COLO829 (cell line): ENCODE measurements around the gene GFOD2.
"Not testable (repeated sequence)": the region's sequence is repeated elsewhere in the genome, so short reads cannot be mapped to it uniquely, and the experiment has no call there.

Experiments
- DNase-seq: peaks from one replicate; pipeline ENCODE4 v3.0.0; 2012; ENCODE audit warnings: low spot score

GFOD2 gene, protein sequence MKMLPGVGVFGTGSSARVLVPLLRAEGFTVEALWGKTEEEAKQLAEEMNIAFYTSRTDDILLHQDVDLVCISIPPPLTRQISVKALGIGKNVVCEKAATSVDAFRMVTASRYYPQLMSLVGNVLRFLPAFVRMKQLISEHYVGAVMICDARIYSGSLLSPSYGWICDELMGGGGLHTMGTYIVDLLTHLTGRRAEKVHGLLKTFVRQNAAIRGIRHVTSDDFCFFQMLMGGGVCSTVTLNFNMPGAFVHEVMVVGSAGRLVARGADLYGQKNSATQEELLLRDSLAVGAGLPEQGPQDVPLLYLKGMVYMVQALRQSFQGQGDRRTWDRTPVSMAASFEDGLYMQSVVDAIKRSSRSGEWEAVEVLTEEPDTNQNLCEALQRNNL

DNA sequence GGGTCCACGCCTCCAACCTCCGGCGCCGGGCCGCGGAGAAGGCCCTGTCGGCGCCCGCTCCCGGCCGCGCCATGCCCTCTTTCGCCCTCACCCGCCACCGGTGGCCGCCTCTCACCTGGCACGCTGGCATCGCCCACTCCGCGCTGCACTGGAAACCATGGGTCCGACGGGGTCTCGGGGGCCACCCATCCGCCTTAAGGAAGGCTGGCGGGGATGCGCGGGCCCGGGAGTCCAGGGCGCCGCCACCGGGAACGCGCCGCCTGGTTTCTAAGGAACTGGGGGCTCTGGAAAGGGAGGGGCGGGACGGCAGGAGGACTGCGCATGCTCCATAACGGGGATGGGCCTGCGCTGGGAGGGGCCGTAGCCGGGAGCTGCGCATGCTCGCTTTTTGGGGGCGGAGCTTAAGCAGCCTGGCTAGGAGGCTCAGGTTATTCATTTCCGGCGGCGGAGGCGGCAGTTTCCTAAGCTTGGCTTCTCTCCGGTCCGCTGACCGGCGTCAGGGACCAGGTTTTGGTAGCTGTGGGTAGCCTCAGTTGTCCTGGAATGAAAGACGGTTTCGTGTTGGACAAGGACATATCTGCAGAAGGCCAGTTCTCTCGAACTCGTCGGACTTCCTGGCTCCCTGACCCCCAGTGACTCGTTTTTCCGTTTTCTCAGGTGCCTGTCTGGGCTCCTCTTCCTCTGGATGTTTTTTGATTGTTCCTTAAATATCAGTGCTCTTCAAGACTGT is at the start of gene GFOD2:
TSS of gene GFOD2 (minus strand) at position 269 of the 730 bp plus-strand sequence. CDS start 33,601 bp downstream, outside the sequence.
- peak; percentile 100 for DNase-seq

DNA sequence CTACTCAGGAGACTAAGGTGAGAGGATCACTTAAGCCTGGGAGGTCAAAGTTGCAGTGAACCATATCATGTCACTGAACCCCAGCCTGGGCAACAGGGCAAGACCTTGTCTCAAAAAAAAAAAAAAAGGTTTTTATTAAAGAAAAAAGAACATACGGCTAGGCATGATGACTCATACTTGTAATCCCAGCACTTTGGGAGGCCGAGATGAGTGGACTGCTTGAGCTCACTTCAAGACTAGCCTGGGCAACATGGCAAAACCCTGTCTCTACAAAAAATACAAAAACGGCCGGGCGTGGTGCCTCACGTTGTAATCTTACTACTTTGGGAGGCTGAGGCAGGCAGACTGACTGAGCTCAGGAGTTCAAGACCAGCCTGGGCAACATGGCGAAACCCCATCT is 48.8 kb upstream of the GFOD2 start:
- no peak for DNase-seq

DNA sequence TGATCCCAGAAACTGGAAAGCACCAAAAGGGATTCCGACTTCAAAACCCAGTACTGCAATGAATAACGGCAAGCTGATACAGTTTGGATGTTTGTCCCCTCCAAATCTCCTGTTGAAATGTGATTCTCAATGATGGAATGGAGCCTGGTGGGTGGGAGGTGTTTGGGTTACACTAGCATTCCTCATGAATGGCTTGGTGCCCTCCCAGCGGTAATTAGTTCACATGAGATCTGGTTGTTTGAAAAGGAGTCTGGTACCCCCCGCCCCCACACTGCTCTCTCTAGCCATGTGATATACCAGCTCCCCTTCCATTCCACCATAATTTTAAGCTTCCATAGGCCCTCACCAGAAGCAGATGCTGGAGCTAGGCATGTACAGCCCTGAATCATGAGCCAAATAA is 47.2 kb upstream of the GFOD2 start:
- DNase-seq: no peak

DNA sequence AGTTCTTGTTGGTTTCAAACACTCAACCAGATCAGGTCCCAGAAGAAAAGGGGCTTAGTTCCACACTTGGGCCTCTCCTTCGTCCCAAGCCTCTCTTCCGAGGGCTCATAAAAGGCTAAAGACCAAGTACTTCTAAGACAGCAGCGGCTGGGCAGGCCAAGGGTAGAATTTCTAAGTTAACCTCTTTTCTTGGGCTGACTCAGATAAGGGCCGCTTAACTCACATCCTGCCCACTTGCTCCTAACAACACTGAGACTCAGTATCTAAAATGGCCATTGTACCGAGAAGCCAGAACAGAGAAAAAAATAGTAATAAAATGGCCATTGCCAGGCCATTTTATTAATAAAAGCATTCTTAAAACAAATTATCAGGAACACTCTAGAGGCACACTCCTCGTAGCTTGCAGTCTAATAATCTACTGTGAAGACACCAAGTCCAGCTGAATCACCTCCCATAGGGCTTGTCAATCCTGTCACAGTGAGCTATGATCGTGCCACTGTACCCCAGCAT is 45.1 kb upstream of the GFOD2 start:
- DNase-seq: no peak

DNA sequence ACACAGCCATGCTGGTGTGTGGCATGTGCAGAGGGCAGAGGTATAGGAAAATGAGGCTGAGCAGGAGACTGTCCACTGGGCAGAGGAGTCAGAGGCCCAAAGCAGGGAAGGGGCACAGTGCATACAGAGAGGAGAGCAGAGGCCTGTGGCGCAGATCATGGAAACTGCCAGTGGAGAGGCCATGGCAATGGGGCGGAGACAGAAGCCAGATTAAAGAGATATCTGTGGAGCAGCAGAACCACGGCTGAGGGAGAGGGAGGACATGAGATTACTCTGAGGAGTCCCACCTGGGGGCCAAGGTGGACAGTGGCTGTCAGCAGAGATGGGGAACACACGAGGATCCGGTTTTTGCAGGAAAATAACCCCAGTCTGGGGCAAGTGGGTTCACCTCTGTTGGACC is 44.0 kb upstream of the GFOD2 start:
- no peak for DNase-seq

DNA sequence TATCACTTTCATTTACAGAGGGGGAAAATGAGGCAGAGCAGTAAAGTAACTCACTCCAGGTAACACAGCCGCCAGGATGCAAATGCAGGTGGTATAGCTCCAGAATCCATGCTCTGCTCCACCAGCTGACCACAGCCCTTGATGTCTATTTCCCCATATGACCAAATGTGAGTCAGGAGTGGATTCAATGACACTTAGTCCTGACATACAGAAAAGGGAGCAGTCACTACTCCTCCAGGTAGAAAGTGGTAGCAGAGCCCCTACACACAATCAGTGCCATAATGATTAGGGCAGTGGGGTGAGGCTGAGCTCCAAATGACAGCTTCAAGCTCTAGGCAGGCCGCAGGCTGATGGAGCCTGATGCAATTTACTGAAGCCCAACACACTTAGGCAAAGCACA is 43.3 kb upstream of the GFOD2 start:
- no peak for DNase-seq

DNA sequence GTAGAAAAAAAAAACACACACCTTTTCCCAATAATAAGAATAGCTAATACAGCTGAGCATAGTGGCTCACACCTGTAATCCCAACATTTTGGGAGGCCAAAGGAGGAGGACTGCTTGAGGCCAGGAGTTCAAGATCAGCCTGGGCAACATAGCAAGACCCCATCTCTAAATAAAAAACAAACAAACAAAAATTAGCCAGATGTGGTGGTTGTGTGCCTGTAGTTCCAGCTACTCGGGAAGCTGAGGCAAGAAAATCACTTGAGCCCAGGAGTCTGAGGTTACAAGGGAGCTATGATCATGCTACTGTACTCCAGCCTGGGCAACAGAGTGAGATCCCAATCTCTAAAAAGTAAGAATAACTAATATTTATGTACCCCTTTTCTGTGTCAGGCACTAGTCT is 42.8 kb upstream of the GFOD2 start:
- DNase-seq: no peak

DNA sequence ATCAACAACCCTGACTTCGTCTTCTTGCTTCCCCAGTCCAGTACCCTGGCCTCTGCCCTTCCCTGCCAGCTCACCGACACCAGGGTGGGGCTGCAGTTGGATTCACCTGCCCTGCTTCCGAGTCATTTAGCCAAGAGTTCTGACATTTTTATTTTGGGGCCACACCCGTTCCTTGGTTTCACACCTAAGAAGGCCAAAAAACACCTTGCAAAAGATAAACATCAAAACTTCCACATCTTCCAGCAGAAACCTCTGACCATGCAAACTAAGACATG is 41.8 kb upstream of the GFOD2 start:
- DNase-seq: no peak

DNA sequence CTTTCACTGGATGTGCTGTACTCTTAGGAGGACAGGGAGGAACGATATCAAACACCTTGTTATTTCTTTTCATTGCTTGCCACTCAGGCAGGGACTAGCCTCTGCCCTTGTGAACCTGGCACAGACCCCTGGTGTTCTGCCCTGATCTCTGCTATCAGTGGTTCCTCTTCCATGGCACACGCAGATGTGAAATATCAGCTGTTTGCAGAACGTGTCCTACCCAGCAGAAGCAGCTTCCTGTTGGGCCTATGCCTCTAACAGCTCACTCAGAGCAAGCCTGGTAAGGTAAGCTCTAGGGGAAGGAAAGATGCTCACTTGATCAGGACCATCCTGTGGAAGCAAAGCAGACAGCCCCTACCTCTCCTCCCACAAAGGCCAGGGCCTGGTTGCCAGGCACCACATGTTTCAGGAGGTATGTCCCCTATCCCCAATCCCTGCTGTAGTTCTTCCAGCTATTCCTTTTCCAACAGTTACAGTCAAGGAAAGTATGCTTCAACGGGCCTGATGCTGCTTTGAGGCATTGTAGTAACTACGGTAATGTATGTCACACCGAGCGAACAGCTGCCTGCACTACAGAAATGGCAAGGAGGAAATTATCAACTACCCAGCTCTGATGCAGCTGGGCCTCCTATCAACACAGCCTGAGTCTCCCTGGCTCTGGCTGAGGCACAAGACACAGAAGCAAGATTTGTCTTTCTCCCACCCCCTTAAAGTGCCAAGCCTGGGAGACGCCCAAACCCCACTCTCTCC is 41.3 kb upstream of the GFOD2 start:
- no peak for DNase-seq

DNA sequence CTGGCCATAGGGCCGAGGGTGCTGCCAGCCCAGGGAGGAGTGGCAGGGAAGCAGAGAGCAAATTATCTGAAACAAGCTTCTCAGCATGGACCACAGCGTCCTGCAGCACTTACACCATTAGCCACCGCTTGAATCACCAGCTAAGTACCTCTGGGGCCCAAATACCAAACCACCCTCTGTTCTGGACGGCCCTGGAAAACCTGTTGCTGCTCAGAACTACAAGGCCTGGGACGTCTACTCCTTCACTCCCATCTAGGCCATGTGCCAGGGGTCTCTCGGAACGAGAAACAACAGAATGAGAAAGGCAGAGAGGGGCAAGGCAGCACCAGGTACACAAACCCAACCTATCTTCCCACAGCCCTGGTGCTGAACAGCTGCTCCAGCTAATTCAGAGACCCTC is 39.9 kb upstream of the GFOD2 start:
- DNase-seq: no peak

DNA sequence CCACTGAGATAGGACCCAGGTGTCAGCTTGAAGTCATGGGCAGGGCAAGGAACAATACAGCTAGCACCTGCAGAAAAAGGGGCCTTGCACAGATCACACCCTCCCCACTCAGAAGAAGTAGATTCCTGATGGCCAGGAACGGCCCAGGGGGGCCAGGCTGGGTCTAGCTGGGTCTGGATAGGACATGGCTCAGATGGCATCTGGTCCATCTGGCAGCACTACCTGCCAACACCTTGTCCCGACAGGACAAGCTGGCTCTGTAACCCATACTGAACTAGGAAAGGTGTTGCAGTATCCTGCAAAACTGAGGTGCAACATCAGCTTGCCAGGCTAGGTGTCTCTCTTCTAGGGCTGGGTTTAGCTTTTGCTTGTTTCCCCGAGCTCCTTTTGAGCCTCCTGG is 38.9 kb upstream of the GFOD2 start:
- no peak for DNase-seq

DNA sequence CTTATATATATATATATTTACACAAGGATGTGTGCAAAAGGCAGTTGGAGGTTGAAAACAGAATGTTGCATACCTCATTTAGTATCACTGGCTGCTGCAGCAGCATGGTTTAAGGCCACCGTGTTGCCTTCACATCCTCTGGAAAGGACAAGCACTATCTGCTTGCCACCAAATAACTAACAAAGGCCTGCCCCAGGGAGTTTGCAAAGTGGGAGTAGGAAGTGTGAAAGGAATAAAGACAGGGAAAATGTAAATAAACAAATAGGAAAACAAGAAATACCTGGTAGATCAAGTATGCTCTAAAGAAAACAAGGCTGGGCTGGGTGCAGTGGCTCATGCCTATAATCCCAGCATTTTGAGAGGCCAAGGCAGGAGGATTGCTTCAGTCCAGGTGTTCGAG is 33.5 kb upstream of the GFOD2 start:
- no peak for DNase-seq

DNA sequence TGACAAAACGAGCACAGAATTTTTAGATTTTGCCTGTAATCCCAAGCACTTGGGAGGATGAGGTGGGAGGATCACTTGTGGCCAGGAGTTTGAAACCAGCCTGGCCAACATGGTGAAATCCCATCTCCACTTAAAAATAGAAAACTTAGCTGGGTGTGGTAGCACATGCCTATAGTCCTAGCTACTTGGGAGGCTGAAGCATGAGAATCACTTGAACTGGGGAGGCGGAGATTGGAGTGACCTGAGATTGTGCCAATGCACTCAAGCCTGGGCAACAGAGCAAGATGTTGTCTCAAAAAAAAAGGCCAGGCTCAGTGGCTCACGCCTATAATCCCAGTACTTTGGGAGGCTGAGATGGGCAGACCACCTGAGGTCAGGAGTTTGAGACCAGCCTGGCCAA is 32.2 kb upstream of the GFOD2 start:
- DNase-seq: not testable (repeated sequence)

DNA sequence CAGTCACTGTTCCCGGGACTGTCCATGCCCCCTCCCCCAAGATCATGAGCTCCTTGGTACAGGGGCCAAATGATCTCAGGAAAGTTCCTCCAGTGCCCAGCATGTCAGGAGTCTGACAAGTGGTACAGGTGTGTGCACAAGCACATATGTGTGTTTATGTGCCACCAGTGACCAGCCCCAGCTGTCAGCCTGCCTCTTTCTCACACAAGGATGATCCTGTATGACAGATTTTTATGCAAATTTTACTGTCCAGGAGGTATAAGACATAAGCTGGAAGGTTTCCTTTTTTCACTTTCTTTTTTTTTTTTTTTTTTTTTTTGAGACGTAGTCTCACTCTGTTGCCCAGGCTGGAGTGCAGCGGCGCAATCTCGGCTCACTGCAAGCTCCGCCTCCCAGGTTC is 31.4 kb upstream of the GFOD2 start:
- DNase-seq: no peak

DNA sequence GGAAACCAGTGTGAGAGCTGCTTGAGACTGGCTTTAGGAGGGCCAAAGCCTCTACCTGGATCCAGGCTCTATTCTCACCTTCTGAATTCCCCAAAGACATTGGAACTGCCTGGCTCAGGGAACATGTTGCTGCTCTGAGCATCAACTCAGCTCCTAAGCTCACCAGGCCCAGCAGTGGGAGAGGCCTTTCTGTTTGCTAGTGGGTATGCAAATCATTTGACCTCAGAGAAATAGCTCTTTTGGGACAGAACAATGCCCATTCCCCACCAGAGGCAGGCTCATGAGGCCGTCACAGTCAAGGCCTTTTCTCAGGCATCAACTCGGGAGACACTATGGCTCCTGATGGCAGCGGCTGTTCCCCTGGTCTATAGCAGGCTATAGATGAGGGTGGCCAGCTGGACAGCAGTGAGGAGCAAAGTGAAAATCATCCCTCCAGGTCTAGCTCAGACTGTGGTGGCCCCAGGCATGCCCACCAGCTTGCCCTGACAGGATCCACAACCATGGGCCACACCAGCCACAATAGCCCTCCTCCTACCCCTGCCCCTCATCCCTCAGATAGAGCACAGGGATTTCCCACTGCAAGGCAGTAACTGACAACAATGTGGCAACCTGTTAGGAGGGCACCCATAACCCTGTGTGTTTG is 30.4 kb upstream of the GFOD2 start:
- DNase-seq: no peak

DNA sequence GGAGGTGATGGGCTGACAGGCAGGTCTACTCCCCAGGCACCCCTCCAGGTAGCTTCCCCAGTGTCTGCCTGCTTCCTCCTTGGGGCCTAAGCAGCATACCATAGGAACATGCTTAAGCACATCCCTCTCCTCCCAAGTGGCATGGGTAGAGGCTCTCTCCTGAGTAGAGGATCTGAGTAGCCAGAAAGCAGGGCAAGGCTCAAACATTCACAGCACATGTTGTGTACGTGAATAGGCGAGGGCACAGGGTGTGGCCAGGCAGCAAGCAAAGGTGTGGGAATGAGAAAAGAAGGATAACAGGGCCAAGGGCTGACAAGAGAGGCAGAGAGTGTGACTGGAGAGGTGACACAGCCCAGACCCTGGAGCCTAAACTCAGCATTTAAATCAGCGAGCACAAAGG is 29.7 kb upstream of the GFOD2 start:
- DNase-seq: no peak

DNA sequence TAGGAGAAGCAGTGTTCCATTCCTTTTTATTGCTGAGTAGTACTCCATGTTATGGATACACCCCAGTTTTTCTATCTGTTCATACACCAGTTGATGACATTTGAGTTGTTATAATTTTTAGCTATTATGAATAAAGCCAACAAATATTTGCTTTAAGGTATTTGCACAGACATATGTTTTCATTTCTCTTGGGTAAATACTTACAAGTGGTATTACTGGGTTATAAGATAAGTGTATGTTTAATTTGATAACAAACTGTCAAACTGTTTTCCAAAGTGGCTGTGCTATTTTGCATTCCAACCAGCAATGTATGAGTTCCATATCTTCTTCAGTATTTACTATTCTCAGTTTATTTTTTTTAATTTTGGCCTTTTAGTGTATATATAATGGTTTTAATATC is 27.7 kb upstream of the GFOD2 start:
- no peak for DNase-seq

DNA sequence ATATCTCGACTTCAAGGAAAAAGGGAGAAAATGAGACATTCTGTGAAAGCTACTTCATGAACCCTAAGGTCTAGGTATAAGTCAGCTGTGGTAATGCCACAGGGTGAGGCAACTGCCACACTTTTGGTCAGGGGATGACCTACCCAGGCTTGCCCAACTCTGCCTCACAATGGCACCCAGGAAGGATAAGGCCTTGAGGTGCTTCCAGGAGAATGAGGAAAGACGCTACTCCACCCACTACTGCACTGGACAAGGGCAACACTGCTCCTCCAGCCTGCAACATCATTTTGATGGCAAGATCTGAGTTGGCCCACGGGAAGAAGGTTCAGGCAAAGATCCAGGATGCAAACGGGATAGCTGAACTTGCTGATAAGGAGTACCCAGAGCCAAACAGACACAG is 22.0 kb upstream of the GFOD2 start:
- DNase-seq: no peak

DNA sequence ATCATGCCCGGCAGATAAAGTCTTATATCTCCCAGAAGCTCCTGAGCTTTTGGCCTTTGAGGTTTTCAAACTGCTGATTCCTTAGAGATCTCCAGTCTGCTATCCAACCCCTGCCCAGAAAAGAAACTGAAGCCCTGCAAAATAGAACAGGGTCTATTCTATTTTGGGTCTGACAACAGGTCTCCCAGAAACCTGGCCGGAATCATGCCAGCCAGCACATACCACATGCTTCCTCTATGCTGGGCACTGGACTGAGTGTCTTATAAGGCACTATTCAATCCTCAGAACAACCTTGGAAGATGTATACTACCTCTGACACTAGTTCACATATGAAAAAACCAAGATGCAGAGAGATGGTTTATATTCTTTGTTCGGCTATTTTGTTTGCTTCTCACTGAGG is 21.3 kb upstream of the GFOD2 start:
- DNase-seq: no peak

DNA sequence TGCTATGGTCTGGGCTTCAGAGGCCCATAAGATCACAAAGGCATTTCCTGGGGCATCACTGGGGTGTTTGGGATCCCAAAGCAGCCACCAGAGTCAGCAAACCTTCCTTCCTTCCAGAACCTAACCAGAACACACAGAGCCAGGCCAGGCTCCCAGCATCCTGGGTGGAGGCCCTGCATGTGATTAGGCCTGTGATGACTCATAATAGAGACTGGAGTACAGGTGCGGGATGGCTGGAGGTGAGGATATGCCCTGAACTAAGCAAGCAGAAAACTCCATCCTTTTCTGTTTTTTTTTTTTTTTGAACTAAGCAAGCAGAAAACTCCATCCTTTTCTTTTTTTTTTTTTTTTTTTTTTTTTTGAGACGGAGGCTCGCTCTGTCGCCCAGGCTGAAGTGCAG is 17.7 kb upstream of the GFOD2 start:
- no peak for DNase-seq

DNA sequence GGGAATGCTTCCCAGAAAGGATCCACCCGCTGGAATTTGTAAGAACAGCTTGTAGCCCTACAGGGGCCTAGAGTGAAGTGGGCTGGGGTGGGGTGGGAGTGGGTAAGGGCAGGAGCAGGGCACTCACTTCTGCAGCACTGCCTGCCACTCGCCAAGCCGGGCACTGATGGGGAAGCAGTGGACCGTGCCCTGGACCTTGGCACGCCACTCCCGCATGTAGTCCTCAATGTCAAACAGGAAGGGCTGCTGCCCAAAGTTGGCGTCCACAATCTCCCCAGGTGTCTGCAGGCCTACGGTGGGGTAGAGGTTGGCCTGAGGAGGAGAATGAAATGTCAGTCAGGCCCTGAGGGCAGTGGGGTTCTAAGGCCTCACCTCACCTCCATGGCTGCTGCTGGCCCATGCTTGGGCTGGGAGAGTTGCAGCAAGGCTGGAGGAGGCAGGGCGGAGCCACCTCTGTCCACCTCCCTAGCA is 15.7 kb upstream of the GFOD2 start:
- no peak for DNase-seq

DNA sequence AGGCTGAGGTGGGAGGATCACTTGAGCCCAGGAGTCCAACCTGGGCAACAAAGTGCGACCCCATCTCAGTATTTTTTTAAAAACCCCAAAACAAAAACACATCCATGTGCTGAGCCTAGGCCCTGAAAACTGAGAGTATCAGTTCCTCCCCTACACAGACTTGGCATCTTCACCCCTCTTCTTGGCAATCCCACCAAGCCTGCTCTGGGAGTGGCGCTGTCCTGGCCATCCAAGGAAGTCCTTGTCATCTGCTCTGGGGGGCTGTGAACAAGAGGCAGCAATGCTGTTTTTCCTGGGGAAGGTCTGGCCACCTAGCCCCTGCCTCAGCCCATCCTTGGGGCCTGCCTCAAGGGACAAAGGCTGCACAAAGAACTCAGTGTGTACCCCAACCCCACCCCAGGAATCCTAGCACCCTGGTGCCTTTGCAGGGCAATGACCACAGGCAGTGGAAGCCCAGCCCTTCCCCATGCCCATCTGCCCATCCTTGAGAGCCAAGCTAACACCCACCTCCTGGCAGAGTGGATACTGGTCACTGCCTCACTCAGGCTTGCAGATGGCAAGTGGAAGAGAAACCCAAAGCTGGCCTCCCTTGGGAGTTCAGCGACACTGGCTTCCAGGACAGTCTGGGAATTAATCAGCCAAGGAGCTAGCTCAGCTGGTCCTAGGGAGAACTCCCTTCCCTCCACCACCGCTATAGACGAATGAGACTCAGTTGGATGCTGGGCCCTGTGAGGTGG is 14.8 kb upstream of the GFOD2 start:
- no peak for DNase-seq
